ENCODE measurements around the gene CCDC51.
"Not testable (repeated sequence)": the region's sequence is repeated elsewhere in the genome, so short reads cannot be mapped to it uniquely, and the experiment has no call there.

CCDC51 gene

DNA sequence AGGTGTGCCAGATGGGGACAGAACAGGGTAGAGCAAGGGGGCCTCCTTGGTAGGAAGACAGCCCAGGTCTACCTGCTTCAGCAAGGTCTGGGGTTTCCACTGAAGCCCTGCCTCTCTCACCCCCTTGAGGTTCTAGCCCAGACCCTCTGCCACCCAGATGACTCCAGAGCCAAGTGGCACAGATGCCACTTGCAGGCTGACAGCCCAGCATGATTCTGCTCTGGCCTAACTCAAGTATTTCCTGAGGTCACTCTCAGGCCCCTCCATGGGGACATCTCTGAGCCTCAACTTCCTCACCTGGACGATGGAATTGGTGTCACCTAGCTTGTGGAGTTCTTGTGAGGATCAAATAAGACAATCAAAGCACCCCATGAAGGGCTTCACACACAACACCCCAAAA, 33.9 kb downstream of the CCDC51 start:
- no peak for DNase-seq (ENCODE audit: low read depth)

DNA sequence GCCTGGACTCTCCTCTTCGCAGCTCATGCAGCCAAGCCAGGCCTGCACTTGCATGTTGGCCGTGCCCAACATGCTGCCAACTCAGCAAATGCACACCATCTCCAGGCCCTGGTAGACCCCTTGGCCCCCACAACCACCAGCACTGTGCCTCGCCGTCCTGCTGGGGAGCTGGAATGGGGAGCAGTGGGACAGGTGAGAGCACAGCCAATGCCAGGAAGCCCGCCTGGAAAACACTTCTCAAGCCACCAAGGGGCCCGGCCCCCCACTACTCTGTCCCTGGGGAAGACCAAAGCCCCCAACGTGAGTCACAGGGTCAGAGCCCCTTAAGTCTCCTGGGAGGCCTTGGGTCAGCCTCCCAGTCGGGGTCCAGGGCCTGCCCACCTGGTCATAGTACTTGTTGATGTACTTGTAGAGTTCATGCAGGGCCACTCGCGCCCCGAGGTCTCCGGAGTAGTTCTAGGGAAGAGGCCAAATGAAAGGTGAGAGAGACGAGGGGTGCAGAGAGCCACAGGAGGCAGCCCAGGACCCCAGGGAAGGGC, 34.5 kb downstream of the CCDC51 start:
- DNase-seq (ENCODE audit: low read depth) = no peak

DNA sequence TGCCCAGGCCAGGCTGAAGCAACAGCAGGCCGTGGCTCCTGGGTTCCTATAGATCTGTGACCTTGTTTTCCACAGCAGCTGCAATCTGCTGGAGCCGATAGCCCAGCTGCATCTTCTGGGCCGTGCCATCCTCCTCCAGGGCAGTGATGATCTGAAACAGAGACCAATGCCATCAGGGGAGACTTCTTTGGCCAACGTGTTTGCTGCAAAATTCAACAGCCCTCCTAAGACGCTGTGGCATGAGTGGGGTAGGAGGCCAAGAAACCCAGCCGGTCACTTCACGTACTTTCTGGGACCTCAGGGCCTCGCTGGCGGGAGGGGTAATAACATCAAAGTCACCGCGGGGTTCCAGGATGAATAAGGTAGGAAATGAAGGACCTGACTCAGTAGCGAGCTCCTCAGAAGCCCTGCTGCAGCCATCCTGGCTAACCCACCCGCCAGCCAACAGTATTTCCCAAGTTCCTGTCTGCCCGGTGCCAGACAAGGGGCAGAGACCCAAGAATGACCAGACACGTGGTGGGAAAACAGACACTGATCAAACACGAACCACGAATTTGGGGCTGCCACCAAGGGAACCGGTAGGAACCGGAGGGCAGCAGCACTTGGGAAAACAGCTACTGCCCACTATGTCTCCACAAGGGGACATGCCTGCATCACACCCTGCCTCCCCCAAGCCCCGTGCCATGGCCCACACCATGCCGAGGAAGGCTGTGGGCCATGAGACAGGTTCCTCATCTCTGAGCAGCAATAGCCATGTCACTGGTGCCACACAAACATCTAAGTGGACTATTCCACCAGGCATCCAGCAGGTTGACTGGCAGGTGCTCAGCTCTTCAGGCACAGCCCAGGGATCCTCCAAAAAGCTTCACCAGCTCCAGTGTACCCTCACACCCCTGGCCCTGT, 35.2 kb downstream of the CCDC51 start:
- no peak for DNase-seq (ENCODE audit: low read depth)

DNA sequence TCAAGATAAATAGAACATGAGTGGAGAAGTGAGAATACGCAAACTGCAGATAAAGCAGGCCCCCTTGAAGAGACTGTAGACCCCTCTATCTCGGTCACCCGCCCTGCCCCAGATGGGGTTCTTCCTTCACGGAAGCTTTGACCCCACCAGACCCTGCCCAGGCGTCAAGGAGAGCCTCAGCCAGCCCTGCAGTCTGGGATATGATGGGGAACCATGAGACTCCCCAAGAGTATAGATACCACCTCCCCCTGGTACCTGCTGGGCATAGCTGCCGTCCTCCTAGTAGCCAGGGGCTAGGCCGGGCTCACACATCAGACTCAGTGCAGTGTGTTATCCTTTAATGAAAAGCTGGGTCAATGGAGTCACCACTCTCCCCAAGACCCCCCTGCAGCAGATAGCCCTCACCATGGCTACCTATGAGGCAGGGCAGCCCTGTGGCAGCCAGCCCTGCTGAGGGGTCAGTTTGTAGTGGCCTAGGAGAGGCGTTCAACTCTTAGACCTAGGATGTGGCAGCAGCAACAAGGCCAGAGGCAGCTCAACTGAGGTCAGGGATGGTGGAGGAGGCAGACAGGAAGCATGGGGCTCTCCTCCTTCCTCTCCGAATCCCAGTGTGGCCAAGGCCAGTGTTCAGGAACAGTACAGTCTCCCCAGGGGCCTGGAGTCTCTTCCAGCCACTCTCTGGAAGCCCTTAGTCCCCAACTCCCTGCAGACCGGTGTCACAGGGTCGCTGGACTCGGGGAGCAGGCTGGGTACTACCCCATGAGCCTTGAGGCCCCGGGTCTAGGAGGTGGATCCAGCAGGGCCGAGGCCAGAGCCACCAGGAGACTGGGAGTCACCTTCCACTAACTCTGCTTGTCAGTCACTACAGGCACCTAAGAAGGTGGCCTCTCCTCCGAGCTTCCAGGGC, 36.1 kb downstream of the CCDC51 start:
- no peak for DNase-seq (ENCODE audit: low read depth)

DNA sequence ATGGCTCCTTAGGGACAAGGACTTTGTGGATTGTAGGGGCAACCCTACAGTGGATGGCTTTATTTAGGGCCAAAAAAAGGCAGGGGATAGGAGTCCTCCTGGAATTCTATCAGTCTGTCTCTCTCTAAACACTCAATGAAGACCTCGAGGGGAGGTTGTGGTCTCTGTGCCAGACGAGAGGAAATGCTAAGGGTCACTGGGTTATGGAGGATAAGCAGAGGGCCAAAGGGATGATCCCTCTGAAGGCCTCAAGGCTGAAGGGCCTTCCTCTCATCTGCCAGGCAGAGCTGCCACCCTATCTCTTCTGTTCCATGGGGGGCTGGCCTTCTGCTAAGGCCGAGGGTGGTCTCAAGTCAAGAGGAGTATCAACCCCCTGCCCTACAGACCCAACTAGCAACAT, 37.0 kb downstream of the CCDC51 start:
- DNase-seq (ENCODE audit: low read depth) = no peak

DNA sequence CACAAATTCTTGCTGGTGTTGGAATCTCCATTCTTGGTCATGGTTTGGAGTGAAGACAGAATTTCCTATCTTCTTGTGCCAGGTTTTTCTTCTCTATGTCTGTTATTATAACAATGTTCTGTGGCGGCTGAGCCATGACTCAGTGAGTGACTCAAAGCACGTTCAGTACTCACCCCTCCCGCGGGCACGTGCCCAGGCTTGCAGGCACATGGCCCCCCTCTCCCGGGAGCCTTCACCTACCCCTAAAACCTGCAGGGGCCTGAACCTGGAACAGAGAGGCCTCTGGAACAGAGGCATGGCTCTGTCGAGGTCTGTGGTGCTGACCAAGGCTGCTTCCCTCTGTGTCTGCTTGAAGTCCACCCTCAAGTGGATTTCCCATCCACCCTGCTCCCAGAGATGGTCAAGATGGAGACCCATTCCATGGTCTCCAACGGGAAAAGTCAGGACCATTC, 37.6 kb downstream of the CCDC51 start:
- DNase-seq (ENCODE audit: low read depth) = peak; percentile 93

DNA sequence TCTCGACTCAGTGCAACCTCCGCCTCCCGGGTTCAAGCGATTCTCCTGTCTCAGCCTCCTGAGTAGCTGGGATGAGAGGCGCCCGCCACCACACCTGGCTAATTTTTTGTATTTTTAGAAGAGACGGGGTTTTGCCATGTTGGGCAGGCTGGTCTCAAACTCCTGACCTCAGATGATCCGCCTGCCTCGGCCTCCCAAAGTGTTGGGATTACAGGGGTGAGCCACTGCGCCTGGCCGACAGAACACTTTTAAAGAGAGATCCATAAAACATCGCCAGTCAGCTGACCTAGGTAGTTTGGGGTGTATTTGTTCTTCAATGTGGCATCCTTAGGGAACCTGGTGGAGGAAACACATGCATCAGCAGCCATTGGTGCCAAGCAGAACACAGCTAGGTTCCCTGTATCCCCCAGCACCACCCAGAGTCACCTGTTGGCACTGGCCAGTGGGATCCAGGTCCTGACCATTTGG, 38.5 kb downstream of the CCDC51 start:
- not testable (repeated sequence) for DNase-seq (ENCODE audit: low read depth)

DNA sequence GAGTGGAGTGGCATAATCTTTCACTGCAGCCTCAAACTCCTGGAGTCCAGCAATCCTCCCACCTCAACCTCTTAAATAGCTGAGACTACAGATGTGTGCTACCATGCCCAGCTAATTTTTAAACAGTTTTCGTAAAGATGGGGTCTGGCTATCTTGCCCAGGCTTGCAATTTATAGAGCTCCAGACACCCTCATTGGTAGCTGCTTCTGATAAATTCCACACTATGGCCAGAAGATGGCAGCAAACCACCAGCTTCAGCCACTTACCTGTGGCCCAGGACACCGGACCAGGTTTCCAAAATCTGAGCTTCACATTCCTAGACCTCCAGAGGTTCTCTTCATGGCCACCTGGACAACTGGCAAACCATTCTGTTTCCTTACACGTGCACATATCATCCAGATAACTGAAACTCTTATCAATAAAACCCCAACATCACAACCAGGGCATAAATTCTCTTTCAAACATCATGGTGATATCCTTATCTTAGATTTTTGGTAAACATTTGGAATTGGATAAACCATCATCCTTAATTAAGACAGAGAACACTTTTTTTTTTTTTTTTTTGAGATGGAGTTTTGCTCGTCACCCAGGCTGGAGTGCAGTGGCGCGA, 39.0 kb downstream of the CCDC51 start:
- DNase-seq (ENCODE audit: low read depth) = peak; percentile 43

DNA sequence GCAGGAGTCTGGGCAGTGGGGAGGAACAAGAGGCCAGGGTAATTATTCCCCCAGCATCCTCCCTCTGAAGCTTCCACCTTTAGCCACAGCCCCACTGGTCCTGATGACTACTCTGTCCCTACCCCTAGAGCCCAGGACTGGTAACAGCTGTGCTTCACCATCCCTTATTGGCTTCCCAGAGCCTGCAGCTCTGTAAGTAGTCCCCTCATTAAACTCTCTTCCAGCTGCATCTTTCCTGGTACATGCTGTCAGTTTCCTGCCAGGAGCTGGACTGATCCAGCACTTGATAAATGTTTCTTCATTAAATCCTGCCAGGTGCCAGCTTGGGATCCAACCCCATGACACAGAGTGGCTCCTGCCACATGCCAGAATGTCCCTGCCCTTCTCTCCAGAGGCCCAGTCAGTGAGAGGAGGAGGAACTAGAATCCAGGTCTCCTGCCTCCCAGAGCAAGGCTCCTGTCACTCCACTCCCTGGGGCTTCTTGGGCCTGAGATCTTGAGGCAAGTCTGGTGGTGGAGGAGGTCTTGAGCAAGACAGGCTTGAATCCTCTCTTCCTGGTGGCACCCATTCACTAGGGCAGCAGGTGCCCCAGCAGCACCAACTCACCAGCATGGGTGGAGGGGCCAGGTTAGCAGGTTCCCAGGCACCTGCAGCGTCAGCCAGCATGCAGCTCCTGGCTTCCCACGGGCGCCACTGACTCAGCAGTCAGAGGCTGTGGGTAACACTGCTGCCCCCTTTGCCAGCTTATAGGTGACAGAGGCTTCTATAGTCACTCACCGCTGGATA, 40.3 kb downstream of the CCDC51 start:
- DNase-seq (ENCODE audit: low read depth) = no peak

DNA sequence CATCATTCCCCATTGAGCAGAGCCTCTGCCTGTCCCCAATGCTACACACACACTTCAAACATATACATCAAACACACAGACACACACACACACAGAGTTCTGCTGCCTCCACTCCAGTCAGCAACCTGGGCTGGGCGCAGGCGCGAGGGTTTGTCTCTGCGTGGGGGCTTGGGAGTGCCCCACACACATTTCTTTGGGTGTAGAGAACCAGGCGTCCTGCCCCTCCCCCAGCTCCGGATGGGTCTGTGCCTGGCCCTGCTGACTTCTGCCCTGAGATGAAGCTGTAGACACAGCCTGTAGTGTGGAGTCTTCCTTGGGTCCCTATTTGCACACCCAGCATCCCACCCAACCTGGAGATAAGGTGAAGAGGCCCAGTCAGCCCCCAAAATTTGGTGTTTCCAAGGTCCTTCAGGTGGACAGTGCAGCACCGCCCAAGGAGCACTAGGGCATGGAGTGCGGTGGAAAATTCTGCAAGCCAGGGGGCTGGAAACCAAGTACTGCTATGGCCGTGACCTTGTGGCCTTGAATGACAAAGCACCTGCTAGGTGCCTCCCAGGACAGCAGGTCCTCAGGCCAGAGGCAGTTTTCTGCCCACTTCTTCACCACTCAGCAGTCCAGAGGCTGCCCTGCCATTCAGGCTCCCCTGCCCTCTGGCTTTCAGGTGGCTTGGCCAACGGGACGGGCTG, 41.1 kb downstream of the CCDC51 start:
- no peak for DNase-seq (ENCODE audit: low read depth)

DNA sequence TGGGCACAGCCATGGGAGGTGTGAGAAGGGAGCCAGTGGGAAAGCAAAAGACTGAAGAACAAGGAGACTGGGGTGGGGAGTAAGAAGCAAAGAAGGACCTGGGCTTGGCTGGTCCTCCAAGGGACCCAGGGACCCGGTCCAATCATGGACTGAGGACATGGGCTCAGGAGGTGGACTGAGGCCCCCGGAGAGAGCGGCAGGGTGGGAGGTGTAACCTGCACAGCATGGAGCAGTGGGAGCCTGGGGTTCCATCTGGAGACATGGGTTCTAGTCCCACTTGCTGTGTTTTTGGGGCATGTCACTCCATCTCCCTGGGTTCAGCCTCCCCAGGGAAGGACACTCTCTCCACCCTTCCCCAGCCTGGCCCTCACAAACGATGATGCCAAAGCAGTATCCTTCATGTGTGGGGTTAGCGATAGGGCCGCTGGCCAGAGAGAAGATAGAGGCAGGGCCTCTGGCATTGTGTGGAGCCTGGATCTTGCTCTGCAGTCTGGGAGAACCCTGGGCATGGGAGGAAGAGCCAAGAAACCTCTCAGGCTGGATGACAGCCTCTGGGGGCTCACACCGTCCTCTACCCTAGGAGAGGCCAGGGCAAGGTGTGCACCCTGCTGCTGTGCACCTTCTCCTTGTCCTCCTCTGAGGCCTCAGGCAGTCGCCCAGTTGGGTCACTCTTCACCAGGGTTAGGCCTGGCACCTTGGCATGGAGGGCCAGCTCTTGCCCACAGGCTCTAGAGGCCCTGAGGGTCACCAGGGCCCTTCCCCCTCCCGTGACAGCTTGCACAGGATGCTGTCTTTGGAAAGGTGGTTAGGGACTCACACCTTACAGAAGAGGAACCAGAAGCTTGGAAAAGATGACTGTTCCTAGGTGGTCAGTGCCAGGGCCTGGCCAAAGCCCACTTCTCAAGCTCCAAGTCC, 41.9 kb downstream of the CCDC51 start:
- no peak for DNase-seq (ENCODE audit: low read depth)

DNA sequence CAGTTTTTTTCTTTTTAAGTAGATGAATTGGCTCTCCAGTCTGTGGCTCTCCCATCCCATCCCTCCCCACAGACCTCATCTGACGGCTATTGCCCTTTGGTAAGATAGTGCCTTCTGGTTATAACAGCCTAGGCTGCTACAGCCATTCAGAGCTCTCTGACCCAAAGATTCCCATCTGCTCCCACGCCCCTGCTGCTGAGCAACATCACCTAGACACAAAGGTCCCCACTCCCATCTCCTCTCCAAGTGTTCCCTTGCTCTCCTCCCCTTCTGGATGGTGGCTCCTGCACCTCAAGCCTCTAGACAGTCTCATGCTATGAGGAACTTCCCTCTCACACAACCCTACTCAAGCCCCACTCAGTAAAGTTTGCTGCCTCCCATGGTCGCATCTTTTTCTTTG, 44.2 kb downstream of the CCDC51 start:
- no peak for DNase-seq (ENCODE audit: low read depth)

DNA sequence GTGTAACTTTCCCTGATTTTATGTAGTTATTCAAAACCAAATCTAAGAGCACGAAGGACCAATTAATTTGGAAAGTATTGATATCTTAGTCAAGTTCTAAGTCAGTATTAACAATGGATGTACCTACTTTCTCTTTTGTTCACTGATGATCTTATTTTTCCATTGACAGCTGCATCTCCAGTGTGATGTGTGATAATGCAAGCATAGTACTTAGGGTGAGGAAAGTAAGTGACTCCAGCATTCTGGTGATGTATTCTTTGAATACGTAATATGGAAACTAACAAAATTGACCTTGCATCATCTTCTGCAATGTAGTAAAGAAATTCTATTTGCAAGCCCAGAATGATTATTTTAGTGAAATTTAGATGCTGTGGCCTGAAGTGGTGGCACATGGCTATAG, 45.5 kb downstream of the CCDC51 start:
- DNase-seq (ENCODE audit: low read depth) = no peak

DNA sequence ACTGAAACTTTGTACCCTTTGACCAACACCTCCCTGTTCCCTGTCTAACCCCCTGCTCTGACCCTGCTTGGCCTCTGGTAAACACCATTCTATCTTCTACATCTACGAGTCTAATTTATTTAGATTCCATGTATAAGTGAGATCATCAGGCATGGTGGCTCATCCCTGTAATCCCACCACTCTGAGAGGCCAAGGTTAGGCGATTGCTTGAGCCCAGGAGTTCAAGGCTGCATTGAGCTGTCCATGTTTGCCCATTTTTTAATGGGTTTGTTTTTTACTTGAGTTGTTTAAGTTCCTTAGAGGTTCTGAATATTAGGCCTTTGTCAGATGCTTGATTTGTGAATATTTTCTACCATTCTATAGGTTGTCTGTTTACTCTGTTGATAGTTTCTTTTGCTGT, 51.0 kb downstream of the CCDC51 start:
- DNase-seq (ENCODE audit: low read depth) = no peak

DNA sequence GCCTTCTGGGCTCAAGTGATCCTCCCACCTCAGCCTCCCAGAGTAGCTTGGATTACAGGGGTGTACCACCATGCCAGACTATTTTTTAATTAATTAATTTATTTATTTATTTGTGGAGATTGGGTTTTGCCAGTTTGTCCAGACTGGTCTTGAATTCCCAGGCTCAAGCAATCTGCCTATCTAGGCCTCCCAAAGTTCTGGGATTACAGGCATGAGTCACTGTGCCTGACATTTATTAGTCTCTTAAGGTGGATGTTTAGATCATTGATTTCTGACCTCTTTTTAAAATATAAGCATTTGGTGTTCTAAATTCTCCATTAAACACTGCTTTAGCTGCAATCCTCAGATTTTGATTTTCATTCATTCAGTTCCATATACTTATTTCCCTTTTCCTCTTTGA, 52.3 kb downstream of the CCDC51 start:
- DNase-seq (ENCODE audit: low read depth) = no peak

All from stromal cell of bone marrow (primary cell).